ENCODE data around the gene SPACA7.
"Not testable (repeated sequence)": the region's sequence is repeated elsewhere in the genome, so short reads cannot be mapped to it uniquely, and the experiment has no call there.

The SPACA7 gene

GRCh38 chr13:112416647-112417046, 40.5 kb downstream of the SPACA7 start:
- no peak overlapping the region for H3K4me3 ChIP-seq (ENCODE audit: low read depth, low read length)
- no peak for DNase-seq (ENCODE audit: low read depth)
- no peak for TF ChIP-seq CTCF (IDR thresholded peaks at IDR 0.05; ENCODE audit: control insufficient read depth, extremely low read depth, insufficient read depth)

GRCh38 chr13:112417079-112417478, 40.9 kb downstream of the SPACA7 start:
- TF ChIP-seq CTCF (IDR thresholded peaks at IDR 0.05; ENCODE audit: control insufficient read depth, extremely low read depth, insufficient read depth), result no peak
- no peak overlapping the region for H3K4me3 ChIP-seq (ENCODE audit: low read depth, low read length)
- no peak for DNase-seq (ENCODE audit: low read depth)

- TF ChIP-seq CTCF (IDR thresholded peaks at IDR 0.05; ENCODE audit: control insufficient read depth, extremely low read depth, insufficient read depth), result no peak
- DNase-seq (ENCODE audit: low read depth), result no peak
- H3K4me3 ChIP-seq (ENCODE audit: low read depth, low read length), result no peak overlapping the region
Measured at GRCh38 chr13:112424098-112424497, 47.9 kb downstream of the SPACA7 start.

GRCh38 chr13:112428704-112429103, 52.5 kb downstream of the SPACA7 start:
- H3K4me3 ChIP-seq (ENCODE audit: low read depth, low read length), result no peak overlapping the region
- DNase-seq (ENCODE audit: low read depth), result no peak
- no peak for TF ChIP-seq CTCF (IDR thresholded peaks at IDR 0.05; ENCODE audit: control insufficient read depth, extremely low read depth, insufficient read depth)

GRCh38 chr13:112431734-112432133, 55.6 kb downstream of the SPACA7 start:
- DNase-seq (ENCODE audit: low read depth), result no peak
- no peak for TF ChIP-seq CTCF (IDR thresholded peaks at IDR 0.05; ENCODE audit: control insufficient read depth, extremely low read depth, insufficient read depth)
- no peak overlapping the region for H3K4me3 ChIP-seq (ENCODE audit: low read depth, low read length)

GRCh38 chr13:112432734-112433133, 56.6 kb downstream of the SPACA7 start:
- DNase-seq (ENCODE audit: low read depth); H3K4me3 ChIP-seq (ENCODE audit: low read depth, low read length): not testable (repeated sequence)

- not testable (repeated sequence) for H3K4me3 ChIP-seq (ENCODE audit: low read depth, low read length); DNase-seq (ENCODE audit: low read depth)
Measured at GRCh38 chr13:112433517-112433916, 57.4 kb downstream of the SPACA7 start.

- H3K4me3 ChIP-seq (ENCODE audit: low read depth, low read length), result no peak overlapping the region
- TF ChIP-seq CTCF (IDR thresholded peaks at IDR 0.05; ENCODE audit: control insufficient read depth, extremely low read depth, insufficient read depth), result no peak
- DNase-seq (ENCODE audit: low read depth), result no peak
Measured at GRCh38 chr13:112434032-112434431, 57.9 kb downstream of the SPACA7 start.

Data from LNCaP clone FGC (cell line).